HEK293 (cell line): ENCODE data around the gene PHF13.

Experiments used
- MYNN ChIP-seq: fragments of 450-650 bp; formaldehyde crosslinking; IDR thresholded peaks from 2 replicates; pipeline ENCODE4 v1.5.1; 2016; ENCODE audit warnings: missing biosample characterization, missing genetic modification characterization, borderline replicate concordance
- ZFP69B ChIP-seq: fragments of 450-650 bp; formaldehyde crosslinking; IDR thresholded peaks from 2 replicates; pipeline ENCODE4 v1.5.1; 2016; ENCODE audit warnings: missing biosample characterization, missing genetic modification characterization
- TF ChIP-seq, protein P1 (sequence below): fragments of 450-650 bp; formaldehyde crosslinking; IDR thresholded peaks from 2 replicates; pipeline ENCODE4 v1.5.1; 2016; ENCODE audit warnings: missing biosample characterization, missing genetic modification characterization
- TF ChIP-seq, protein P2 (sequence below): sonication (generic); formaldehyde crosslinking; IDR thresholded peaks from 2 replicates; pipeline ENCODE4 v1.8.1; 2022; ENCODE audit warnings: mild to moderate bottlenecking, moderate library complexity, missing genetic modification reagents

- TF ChIP-seq, protein P1, sequence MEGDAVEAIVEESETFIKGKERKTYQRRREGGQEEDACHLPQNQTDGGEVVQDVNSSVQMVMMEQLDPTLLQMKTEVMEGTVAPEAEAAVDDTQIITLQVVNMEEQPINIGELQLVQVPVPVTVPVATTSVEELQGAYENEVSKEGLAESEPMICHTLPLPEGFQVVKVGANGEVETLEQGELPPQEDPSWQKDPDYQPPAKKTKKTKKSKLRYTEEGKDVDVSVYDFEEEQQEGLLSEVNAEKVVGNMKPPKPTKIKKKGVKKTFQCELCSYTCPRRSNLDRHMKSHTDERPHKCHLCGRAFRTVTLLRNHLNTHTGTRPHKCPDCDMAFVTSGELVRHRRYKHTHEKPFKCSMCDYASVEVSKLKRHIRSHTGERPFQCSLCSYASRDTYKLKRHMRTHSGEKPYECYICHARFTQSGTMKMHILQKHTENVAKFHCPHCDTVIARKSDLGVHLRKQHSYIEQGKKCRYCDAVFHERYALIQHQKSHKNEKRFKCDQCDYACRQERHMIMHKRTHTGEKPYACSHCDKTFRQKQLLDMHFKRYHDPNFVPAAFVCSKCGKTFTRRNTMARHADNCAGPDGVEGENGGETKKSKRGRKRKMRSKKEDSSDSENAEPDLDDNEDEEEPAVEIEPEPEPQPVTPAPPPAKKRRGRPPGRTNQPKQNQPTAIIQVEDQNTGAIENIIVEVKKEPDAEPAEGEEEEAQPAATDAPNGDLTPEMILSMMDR (tag by site-specific recombination), result no peak
- TF ChIP-seq MYNN (tag by site-specific recombination) (no peak), ZFP69B (tag by site-specific recombination) (no peak)
- TF ChIP-seq, protein P2, sequence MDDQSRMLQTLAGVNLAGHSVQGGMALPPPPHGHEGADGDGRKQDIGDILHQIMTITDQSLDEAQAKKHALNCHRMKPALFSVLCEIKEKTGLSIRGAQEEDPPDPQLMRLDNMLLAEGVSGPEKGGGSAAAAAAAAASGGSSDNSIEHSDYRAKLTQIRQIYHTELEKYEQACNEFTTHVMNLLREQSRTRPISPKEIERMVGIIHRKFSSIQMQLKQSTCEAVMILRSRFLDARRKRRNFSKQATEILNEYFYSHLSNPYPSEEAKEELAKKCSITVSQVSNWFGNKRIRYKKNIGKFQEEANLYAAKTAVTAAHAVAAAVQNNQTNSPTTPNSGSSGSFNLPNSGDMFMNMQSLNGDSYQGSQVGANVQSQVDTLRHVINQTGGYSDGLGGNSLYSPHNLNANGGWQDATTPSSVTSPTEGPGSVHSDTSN (CRISPR knock-in tag), result no peak
Observed at GRCh38 chr1:6590046-6590445, 23.5 kb upstream of the PHF13 start.
